Natural killer cell (primary cell): ENCODE measurements around the gene TENM3. TPM values are rescaled to one million over a fixed set of nuclear protein-coding genes. Genes with fewer than 3 reads are reported as not detected.

Experiments
- ATAC-seq, 3 donors: fragments of 150-1000 bp in 2 of 3; fragments of 200-7000 bp in 1 of 3; cut with Tn5 transposase; 1 replicate in 1 of 3; 2 replicates in 2 of 3; pipeline ENCODE4 v1.10.0; 2021; ENCODE audit warnings: mild to moderate bottlenecking in 2 of 3, moderate library complexity in 2 of 3
- DNase-seq, 2 donors: peaks; one replicate each; pipeline versions ENCODE4 v3.0.0 to v3.0.0-alpha.2; 2013 to 2021; ENCODE audit warnings: mixed read lengths in 1 of 2
- H3K27ac ChIP-seq: one replicate; pipeline ENCODE4 v1.5.1; 2013; ENCODE audit warnings: mild to moderate bottlenecking, low read length
- H3K27me3 ChIP-seq: one replicate; pipeline ENCODE4 v1.6.1; 2013; ENCODE audit warnings: low read length; ENCODE audit not compliant: control insufficient read depth, insufficient read depth
- H3K36me3 ChIP-seq: one replicate; pipeline ENCODE4 v1.6.1; 2013; ENCODE audit warnings: low read length; ENCODE audit not compliant: control insufficient read depth, insufficient read depth
- H3K4me1 ChIP-seq: one replicate; pipeline ENCODE4 v1.6.1; 2013; ENCODE audit warnings: low read length; ENCODE audit not compliant: control insufficient read depth, insufficient read depth
- H3K4me3 ChIP-seq: one replicate; pipeline ENCODE4 v1.5.1; 2013; ENCODE audit warnings: low read length
- H3K9me3 ChIP-seq: one replicate; pipeline ENCODE4 v1.6.1; 2013; ENCODE audit warnings: low read length; ENCODE audit not compliant: control insufficient read depth, insufficient read depth
- H3K27ac Mint-ChIP-seq, 2 donors: one replicate each; pipeline ENCODE4 v1.8.0; 2022; ENCODE audit warnings: mild to moderate bottlenecking in 2 of 2, mixed read lengths in 2 of 2, moderate library complexity in 1 of 2
- H3K27me3 Mint-ChIP-seq, 2 donors: one replicate each; pipeline ENCODE4 v1.8.0; 2022; ENCODE audit warnings: low read depth in 2 of 2, mixed read lengths in 2 of 2
- H3K36me3 Mint-ChIP-seq: one replicate; pipeline ENCODE4 v1.8.0; 2022; ENCODE audit warnings: mixed read lengths
- H3K4me1 Mint-ChIP-seq, 2 donors: one replicate each; pipeline ENCODE4 v1.8.0; 2022; ENCODE audit warnings: mixed read lengths in 2 of 2
- H3K4me3 Mint-ChIP-seq: one replicate; pipeline ENCODE4 v1.8.0; 2022; ENCODE audit warnings: mild to moderate bottlenecking, moderate library complexity, mixed read lengths
- H3K9me3 Mint-ChIP-seq, 2 donors: one replicate each; pipeline ENCODE4 v1.8.0; 2022; ENCODE audit warnings: mixed read lengths in 2 of 2
- WGBS: methylation state at CpG from one replicate; pipeline ENCODE4 v1.1.7; 2013; ENCODE audit warnings: missing lambda C conversion rate; ENCODE audit not compliant: insufficient coverage; 5-methylcytosine and 5-hydroxymethylcytosine counted together
- intact Hi-C: fragments of 100-400 bp; cut with micrococcal nuclease; formaldehyde crosslinking; loops from one replicate; pipeline ENCODE4 v1.14.2; 2022
- total RNA-seq, 4 donors: library from RNA; stranded (reverse); fragments of 120-200 nt in 1 of 4; gene quantifications; one replicate each; pipeline versions ENCODE4 v1.2.3 to v1.2.4, GENCODE V29; 2013 to 2022
- TF ChIP-seq, protein P1 (sequence below): fragments of 200-600 bp; IDR thresholded peaks from one replicate; pipeline ENCODE4 v1.8.0; 2022; ENCODE audit warnings: antibody characterized with exemption

The TENM3 gene
- total RNA-seq, 3 donors from 2014 or later (not counting 1 experiment from before 2014, with no cell fraction given) = not detected

DNA sequence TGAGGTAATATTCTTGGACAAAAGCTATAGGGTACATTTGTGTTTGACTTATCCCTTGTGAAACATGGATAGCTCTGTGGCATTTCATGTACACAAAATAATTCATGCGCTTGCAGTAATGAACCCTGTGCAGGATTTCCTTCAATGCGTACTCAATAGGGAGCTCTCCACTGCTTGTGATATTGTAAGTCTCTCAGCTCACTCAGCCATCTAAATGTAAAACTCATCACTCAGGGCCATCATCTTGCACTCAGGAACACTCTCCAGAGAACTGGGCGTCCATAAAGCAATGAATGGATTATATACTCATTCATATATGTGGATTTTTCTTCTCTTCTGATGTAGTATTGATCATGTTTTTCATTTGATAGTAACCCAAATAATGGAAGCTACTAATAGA lies 385.9 kb downstream of the TENM3 start:
- TF ChIP-seq, protein P1, sequence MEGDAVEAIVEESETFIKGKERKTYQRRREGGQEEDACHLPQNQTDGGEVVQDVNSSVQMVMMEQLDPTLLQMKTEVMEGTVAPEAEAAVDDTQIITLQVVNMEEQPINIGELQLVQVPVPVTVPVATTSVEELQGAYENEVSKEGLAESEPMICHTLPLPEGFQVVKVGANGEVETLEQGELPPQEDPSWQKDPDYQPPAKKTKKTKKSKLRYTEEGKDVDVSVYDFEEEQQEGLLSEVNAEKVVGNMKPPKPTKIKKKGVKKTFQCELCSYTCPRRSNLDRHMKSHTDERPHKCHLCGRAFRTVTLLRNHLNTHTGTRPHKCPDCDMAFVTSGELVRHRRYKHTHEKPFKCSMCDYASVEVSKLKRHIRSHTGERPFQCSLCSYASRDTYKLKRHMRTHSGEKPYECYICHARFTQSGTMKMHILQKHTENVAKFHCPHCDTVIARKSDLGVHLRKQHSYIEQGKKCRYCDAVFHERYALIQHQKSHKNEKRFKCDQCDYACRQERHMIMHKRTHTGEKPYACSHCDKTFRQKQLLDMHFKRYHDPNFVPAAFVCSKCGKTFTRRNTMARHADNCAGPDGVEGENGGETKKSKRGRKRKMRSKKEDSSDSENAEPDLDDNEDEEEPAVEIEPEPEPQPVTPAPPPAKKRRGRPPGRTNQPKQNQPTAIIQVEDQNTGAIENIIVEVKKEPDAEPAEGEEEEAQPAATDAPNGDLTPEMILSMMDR = no peak
- H3K27ac ChIP-seq = no peak overlapping the region
- H3K4me1 ChIP-seq = no peaks in the 10 kb centered on the region
- H3K27ac Mint-ChIP-seq = no peak overlapping the region
- intact Hi-C loops = no loop called here
- no peak overlapping the region for H3K4me3 Mint-ChIP-seq
- no peaks in the 10 kb centered on the region for H3K27me3 ChIP-seq
- H3K4me1 Mint-ChIP-seq = no peaks in the 10 kb centered on the region
- no peaks in the 10 kb centered on the region for H3K9me3 ChIP-seq
- peaks cover 0 to 4% of the 10 kb centered on the region in 2 donors for H3K27me3 Mint-ChIP-seq
- 97% methylated on average over 2 of the region's 3 CpGs for WGBS
- H3K36me3 Mint-ChIP-seq = no peaks in the 10 kb centered on the region
- no peak for ATAC-seq
- no peak for DNase-seq
- no peak overlapping the region for H3K4me3 ChIP-seq
- no peaks in the 10 kb centered on the region for H3K36me3 ChIP-seq
- H3K9me3 Mint-ChIP-seq = no peaks in the 10 kb centered on the region

DNA sequence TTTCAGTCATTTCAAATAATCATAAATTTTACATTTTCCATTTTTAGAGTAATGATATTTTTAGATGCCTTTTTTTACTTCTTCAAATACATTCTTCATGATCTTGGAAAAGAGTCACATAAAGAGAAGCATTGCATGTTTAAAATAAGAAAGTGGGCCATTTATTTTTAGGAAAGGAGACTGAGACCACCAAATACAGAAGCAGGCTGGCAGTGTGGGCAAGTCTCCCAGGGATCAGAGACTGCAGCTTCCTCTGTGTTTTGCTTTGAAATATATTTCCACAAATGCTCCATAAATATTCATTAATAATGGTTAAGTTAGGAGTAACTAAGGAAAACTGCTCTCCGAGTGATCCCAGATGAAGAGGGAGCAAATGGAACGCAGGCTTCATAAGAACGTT lies 397.3 kb downstream of the TENM3 start:
- 85% methylated on average over 3 of the region's 3 CpGs for WGBS
- Mint-ChIP-seq H3K9me3 (no peaks in the 10 kb centered on the region), H3K36me3 (no peaks in the 10 kb centered on the region), H3K27ac (no peak overlapping the region), H3K4me1 (no peaks in the 10 kb centered on the region), H3K4me3 (no peak overlapping the region), H3K27me3 (no peaks in the 10 kb centered on the region)
- DNase-seq (no peak), ATAC-seq (no peak)
- no peaks in the 10 kb centered on the region for H3K27me3 ChIP-seq
- no peaks in the 10 kb centered on the region for H3K4me1 ChIP-seq
- intact Hi-C loops = no loop called here
- TF ChIP-seq, protein P1 = no peak
- H3K9me3 ChIP-seq = no peaks in the 10 kb centered on the region
- no peaks in the 10 kb centered on the region for H3K36me3 ChIP-seq
- H3K4me3 ChIP-seq = no peak overlapping the region
- H3K27ac ChIP-seq = no peak overlapping the region

DNA sequence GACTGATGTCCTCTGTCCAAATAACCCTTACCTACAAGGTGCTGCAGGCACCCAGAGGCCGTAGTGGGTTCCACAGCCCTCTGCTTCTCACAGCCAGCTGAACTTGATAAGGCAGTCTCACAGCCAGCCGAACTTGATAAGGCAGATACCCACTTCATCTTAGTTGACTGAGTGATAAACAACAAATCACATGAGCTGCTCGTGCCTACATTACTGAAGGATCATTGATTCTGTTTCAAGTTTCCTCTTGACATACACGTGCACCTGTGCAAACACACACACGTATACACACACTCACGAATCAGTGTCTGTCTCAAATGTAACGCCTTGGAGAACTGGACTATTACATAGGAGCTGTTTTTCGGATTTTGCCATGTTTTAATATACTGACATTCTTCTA lies 397.7 kb downstream of the TENM3 start:
- no peaks in the 10 kb centered on the region for H3K36me3 Mint-ChIP-seq
- DNase-seq (no peak), ATAC-seq (no peak)
- H3K27me3 Mint-ChIP-seq = no peaks in the 10 kb centered on the region
- Histone ChIP-seq H3K36me3 (no peaks in the 10 kb centered on the region), H3K27ac (no peak overlapping the region), H3K4me3 (no peak overlapping the region), H3K4me1 (no peaks in the 10 kb centered on the region), H3K9me3 (no peaks in the 10 kb centered on the region), H3K27me3 (no peaks in the 10 kb centered on the region)
- H3K9me3 Mint-ChIP-seq = no peaks in the 10 kb centered on the region
- TF ChIP-seq, protein P1 = no peak
- no peak overlapping the region for H3K27ac Mint-ChIP-seq
- no peak overlapping the region for H3K4me3 Mint-ChIP-seq
- no peaks in the 10 kb centered on the region for H3K4me1 Mint-ChIP-seq
- 74% methylated on average over 7 of the region's 8 CpGs for WGBS
- intact Hi-C loops = no loop called here

DNA sequence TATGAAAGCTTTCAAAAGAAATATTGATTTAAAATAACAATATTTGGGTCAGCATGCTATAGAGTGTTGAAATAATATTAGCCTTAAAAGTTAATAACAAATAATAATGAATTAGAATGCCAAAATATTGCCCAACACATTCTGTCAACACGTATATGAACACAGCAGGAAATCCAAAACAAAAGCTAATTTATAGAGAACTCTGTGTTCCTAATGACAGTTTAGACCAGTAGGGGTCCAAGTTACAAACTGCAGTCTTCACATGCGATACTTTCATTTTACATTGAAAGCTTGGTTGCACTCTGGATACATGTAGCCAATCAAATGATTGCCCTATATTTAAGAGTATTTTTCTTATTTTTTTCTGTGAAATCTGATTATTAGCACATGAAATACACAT lies 399.6 kb downstream of the TENM3 start:
- Histone ChIP-seq H3K36me3 (no peaks in the 10 kb centered on the region), H3K4me1 (no peaks in the 10 kb centered on the region), H3K27me3 (no peaks in the 10 kb centered on the region), H3K9me3 (no peaks in the 10 kb centered on the region), H3K27ac (no peak overlapping the region), H3K4me3 (no peak overlapping the region)
- H3K9me3 Mint-ChIP-seq = peaks cover 0 to 2% of the 10 kb centered on the region in 2 donors
- H3K27me3 Mint-ChIP-seq = no peaks in the 10 kb centered on the region
- H3K36me3 Mint-ChIP-seq = no peaks in the 10 kb centered on the region
- ATAC-seq (no peak), DNase-seq (no peak)
- 43% methylated on average over 2 of the region's 2 CpGs for WGBS
- TF ChIP-seq, protein P1 = no peak
- H3K4me1 Mint-ChIP-seq = no peaks in the 10 kb centered on the region
- H3K4me3 Mint-ChIP-seq = no peak overlapping the region
- no peak overlapping the region for H3K27ac Mint-ChIP-seq
- intact Hi-C loops = no loop called here
